Islet of Langerhans (tissue), 1 donor: Measurements from ENCODE around the gene ST14.
"Not testable (repeated sequence)": the region's sequence is repeated elsewhere in the genome, so short reads cannot be mapped to it uniquely, and the experiment has no call there.

ENCODE experiments used
- FAIRE-seq: peaks from one replicate; lab custom pipeline; 2011; peaks lifted over from hg19 to GRCh38; lab: Jason Lieb, UNC

The ST14 gene

DNA sequence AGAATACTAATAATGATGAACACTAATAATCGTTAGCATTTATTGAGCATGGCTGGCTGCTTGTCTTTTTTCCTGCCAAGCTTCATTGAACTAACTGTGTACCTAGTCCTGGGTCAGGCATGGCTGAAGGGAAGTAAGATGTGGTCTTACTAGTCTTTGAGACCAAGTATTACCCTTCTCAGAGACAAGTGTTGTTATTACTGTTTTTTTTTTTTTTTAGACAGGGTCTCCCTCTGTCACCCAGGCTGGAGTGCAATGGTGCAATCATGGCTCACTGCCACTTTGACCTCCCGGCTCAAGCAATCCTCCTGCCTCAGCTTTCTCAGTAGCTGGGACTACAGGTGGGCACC, 4.6 kb downstream of the ST14 start:
- FAIRE-seq = no peak

DNA sequence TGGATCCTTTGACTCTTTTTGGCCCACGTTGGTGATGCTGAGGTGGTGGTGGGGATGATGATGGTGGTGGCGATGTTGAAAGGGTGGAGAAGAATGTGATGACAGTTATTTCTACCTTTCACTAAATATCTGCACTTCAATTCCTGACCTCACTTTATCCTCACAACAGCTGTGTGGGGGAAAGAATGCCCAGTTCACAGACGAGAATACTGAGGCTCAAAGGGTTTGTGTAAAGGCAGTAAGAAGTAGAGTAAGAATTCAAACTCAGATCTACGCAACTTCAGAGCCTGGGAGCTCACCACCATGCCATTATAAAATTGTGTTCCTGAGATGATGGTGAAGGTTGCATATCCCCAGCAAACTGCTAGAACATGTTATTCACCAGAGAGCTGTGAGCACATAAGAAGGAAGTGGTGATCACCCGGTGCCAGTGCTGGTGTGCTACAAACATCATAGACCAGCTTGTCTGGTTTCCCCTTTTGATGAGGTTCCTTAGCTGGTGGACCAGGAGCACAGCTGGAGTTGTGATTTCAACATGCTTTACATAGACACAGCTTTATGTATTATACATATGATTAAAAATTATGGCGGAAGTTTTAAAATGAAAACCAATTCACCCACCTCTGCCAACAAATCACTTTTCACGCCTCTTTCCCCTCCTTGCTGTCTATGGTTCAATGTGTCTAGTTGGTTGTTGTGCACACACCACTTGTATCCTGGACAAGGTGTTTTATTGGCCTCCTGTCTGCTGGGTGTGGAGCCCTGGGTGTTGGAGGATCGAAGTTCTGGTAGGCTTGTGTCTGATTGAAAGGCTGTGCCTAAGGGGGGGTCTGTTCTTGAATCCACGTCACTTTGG, 6.2 kb downstream of the ST14 start:
- FAIRE-seq = no peak

DNA sequence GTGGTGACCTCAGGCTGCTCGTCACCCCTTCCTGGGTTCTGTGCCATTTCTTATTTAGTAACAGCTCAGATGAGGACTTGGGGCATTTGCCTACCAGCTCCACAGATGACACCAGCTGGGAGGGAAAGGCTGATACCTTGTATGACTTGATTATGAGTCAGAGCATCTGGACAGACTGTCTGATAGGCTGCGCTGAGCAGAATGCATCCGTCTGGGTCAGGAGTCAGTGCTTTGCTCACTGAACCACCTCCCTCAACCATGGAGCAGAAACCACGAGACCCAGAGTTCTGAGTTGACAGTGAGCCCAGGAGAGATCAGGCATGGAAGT, 6.8 kb downstream of the ST14 start:
- peak; percentile 100 for FAIRE-seq

DNA sequence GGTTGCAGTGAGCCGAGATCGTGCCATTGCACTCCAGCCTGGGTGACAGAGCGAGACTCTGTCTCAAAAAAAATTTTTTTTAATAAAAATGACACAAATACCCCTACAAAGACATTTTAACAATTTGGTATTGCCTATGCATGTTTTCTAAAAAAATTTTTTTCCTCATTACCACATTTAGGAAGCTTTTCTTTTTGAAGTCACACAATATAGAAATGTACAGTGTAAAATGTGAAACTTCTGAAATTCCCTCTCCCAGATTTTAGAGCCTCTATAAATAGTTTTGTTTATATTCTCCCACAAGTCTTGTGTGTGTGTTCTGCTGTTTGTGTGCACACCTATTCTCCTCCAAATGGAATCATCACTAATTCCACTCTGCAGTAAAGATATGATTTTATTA, 7.6 kb downstream of the ST14 start:
- FAIRE-seq = peak; percentile 58

DNA sequence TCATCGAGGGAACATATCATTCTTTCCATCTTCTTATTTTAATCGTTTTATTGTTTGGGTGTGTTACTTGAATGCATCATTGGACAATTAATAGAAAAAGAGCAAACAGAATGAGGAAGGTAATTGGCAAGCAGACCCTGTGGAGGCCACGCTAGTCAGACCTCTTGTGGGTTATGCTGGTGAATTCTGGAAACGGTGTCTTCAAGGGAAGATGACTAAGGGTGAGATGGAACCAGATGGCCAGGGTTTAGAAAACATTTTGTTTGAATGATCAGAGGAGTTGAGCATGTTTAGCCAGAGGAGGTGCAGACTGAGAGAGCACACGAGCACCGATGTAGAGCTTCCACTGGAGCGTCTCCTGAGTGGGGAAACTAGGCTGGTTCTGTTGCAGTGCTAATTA, 8.5 kb downstream of the ST14 start:
- FAIRE-seq = peak; percentile 87

DNA sequence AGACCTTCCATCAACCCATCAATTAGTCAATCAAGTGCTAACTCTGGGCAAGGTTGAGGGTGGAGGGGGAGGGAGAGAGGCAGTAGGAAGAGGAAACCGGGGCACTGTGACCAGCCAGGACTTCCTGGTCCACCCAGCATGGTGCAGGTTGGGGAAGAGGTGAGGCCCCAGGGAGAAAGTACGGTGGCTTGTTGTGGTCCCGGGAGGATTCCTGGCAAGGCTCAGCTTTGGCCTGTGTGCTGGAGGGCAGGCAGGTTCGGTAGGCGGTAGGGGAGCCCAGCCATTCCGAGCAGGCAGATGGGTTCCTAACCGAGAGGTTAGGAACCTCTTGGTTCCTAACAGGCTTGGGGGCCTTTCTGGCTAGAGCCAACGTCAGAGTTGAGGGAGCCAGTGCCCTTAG, 10.8 kb downstream of the ST14 start:
- no peak for FAIRE-seq

DNA sequence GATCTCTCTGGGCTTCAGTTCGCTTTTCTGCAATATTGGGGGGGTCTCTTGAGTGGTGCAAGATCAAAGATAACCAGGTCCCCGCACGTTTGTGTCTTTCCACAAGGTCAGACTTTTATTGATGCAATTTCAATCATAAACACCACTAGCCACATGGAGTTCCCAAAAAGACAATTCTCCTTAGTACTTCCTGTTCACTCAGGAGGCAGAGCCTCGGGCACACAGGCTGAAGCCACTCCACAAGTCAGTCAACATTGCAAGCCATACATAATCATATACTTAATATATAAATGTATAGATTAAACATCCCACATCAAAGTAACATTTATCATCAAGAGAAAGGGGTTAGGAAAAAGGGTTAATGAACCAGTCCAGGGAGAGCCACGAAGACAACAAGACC, 12.0 kb downstream of the ST14 start:
- FAIRE-seq = no peak

DNA sequence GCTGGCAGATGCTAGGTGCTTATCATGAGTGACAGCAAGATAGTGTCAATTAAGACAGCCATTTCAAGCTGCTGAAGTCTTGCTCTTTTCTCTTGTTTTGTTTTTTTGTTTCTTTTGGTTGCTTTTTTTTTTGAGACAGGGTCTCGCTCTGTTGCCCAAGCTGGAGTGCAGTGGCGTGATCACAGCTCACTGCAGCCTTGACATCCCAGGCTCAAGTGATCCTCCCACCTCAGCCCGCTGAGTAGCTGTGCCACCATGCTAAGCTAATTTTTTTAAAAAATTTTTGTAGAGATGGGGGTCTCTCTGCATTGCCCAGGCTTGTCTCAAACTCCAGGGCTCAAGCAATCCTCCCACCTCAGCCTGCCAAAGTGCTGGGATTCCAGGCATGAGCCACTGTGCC, 12.4 kb downstream of the ST14 start:
- not testable (repeated sequence) for FAIRE-seq

DNA sequence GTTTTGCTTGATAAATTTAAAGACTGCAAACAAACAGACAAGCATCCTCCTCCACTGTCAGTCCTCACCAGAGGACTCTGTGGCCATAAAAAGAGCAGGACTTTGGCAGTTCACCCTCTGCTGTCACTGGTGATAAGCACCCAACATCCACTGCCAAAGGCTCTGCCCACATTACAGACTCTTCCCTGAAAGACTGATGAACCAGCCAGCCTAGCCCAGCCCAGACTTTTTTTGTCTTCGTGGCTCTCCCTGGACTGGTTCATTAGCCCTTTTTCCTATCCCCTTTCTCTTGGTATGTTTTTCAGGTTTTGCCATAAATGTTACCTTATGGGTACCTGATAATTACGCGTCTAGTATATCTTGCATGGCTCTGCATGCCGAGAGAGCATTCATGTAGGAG, 15.1 kb downstream of the ST14 start:
- no peak for FAIRE-seq

DNA sequence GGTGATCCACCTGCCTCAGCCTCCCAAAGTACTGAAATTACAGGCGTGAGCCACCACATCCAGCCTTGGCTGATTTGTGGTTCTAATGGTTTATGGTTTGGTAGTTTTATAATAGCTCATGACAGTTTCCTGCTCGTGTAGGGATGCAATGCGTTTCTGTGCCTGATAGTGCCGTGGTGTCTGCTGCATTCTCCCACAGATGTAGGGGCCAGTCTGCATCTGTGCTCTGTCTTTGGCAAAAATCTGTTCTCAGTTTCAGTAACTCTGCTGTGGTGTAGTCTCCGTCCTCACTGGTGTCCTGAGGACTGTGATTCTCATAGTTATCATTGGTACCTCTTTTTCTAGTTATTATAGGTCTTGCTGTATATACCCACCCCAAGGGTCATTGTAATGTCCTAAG, 16.3 kb downstream of the ST14 start:
- no peak for FAIRE-seq

DNA sequence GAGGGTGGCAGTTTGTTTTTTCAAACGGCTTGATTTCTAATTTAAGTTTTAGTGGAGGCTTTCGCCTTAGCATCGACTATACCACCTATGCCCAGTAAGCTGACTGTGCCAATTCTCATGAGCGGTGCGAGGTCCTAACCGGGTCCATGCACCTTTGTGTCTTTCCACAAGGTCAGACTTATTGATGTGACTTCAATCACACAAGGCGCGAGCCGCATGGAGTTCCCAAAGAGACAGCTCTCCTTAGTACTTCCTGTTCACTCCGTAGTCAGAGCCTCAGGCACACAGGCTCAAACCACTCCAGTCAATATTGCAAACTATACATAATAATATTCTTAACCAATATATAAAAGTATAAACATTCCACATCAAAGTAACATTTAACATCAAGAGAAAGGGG, 18.2 kb downstream of the ST14 start:
- no peak for FAIRE-seq

DNA sequence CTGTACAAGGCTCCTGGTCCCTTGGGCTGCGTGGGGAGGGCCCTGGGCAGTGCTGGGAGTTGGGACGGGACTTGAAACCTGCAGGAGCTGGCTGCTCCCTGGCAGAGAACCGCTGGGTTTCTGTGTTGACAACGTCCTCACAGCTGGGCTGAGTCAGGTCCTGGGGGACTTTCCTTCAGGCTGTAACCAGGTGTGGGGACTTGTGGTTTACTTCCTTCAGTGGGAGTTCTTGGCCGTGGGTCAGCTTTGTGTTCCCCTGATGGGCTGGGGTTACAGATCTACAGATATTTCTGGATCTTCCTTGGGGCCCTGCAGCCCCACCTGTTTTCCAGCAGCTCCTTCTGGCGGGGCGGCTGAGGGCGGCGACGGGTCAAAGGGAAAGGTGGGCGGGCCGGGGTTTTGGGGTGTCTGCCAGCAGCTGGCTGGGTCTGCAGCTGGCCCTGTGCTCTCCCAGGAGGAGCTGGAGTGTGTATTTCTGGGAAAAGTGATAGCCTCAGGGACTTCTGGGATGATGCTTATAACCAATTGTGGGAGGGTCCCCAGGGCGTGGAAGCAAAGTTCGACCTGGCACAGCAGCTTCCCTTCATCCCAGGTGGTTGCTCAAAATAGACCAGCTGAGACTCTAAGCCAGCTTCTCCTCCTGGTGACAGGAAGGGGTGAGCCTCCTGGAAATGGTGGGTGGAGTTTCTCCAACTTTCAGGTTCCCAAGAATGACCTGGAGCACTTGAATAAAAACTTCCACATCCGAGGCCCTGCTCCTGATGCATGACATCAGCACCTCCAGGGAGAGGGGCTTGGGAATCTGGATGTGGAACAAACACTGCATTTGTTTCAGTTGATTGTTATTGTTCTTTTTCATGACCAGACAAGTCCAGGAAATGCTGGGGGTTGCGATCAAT, 19.1 kb downstream of the ST14 start:
- no peak for FAIRE-seq

DNA sequence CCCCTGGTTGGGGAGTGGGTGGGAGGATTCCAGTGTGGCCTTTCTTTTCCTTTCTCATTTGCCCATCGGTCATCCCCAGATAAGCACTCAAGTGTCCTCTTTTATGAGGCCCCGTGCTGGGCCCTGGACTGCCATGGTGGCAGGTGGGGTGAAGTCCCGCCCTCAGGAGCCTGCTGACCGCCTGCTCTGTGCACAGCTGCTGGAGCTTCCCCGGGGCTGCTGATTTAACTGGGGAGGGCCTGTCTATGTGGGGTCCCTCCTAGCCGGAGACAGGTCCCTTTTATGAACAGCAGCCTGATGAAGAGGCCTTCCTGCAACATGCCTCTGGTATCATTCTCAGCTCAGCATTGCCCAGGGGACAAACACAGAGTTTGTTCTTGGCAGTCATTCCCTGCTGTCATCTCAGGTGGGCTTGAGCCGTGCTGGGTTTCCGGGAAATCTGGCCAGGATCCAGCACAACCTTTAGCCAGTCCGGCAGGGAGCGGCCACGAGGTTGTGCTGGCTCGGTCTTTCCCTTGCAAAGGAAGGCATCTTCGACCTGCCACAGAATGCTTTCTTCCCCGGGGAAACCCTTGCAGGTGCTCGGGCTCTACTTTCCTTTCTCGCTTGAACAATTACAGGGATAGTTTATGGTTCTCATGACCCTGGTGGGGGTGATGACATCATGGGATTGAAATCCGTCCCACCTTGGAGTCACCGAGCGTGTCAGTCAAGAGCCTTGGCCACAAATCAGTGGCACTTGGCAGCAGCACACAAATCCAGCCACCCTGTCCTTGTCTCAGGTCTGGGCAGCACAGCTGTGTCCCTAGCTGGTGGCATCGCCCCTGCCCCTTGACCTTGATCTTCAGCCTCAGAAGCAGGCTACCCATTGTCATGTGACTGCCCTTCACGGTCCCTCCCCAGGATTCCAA, 20.1 kb downstream of the ST14 start:
- no peak for FAIRE-seq

DNA sequence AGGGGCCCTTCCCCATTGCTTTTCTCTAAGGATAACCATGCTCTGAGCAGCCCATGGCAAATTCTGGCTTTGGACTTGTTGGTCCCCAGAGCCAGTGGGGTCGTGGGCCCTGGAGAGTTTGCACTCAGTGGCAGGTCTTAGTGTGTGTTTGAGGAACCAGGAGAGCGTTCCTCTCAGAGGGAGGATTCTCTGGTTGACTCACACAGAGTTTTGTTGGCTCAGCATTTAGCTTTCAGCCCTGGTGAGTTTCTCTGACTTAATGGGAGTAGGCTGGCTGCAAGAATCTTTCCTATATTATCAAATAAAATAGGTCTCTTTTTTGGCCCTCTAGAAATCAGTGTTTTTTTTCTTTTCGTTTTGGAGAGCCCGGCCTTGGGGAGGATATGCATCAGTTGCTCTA, 20.9 kb downstream of the ST14 start:
- FAIRE-seq = peak; percentile 95

DNA sequence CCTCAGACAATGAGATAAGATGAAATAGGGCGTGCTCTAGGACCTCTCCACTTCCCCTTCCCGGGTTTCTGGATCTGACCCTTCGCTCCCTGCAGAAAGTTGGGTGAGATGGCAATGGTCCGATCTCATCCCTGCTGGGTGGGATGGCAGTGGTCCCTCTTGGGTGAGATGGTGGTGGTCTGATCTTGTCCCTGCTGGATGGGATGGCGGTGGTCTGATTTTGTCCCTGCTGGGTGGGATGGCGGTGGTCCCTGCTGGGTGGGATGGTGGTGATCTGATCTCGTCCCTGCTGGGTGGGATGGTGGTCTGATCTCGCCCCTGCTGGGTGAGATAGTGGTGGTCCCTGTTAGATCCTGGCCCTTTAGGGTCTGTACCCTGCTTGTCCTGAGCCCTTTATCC, 21.3 kb downstream of the ST14 start:
- FAIRE-seq = no peak

DNA sequence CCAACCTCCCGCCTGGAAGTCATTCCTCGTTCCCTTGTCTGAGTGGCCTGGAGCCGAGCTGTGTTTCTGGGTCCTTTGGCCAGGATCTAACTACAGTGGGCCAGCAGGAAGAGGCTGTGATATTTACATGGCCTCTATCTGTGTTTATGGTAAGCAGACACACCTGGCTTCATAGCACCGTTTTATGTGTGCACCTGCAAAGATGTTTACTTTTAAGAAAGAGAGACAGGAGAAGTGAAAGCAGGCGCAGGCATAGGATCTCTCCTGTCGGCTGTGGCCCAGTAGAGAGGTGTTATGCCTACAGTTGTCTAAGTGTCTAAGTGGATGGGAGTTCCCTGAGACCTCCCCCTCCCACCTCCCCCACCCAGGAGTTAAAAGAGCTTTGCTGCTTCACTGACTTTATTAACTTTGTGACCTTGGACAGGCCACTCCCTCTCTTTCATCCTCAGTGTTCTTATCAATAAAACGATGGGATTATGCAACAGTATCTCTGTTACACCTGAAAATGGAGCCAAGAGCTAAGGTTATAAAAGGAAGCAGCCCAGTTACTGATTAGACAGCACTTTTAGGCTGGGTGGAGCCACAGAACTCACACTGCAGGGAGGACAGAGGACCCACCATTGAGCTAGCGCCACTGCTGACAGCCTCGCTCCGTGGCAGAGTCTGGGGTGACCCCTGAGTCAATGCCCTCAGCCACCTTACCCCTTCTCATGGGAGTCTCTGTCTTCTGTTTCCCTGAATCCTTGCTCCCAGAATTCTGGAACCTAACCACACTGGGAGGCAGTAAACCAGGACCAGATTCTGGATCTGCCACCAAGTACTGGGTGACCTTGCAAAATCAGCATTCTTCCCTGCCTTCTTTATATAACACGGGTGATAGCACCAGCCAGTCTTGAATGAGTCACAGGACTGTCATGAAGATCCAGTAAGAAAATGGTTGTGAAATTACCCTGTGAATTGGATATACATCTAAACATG, 22.0 kb downstream of the ST14 start:
- FAIRE-seq = peak; percentile 79

DNA sequence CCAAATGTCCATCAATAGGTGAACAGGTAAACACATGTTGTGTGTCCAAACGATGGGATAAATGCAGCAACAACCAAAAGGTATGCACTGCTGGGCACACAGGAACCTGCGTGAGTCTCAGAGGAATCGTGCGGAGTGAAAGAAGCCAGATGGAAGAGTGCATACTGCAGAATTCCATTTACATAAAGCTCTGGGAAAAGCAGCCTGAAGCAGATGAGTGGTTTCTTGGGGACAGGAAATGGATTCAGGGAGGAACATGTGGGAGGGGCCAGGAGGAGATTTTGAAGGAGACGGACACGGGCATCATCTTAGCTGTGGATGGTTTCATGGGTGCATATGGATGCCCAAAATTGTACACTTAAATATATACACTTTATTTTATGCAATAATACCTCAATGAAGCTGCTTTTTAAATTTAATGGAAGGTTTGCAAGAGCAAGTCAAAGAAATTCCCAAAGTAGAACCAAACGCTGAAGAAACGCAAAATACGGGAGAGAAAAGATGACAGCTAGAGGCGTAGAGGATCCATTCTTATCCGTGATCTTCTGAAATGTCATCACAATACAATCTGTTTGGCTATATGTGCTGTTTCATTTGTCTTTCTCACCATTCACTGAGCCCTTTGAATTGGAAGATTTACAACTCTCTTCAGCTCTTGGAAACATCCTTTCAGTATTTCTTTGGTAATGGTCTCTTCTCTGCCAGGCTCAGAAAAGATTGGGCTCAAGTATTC, 24.5 kb downstream of the ST14 start:
- no peak for FAIRE-seq

DNA sequence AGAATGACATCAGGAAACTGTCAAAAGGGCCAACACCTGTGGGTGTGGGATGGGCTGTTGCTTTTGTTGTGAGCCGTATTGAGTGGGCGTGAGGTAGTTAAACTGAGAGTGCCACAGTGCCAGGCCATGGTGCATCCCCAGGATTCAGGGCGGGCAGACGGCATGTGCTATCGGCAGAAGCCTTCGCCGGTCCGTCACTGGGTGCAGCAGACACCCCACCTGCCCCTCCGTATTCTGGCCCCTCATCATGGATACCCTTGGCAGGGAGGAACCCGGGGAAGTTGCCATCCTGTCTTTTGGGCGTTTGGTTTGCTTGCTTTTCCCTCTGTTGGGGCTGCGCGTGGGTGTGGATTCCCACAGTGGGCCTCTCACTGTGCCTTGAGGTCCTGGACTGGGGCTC, 27.5 kb downstream of the ST14 start:
- no peak for FAIRE-seq

DNA sequence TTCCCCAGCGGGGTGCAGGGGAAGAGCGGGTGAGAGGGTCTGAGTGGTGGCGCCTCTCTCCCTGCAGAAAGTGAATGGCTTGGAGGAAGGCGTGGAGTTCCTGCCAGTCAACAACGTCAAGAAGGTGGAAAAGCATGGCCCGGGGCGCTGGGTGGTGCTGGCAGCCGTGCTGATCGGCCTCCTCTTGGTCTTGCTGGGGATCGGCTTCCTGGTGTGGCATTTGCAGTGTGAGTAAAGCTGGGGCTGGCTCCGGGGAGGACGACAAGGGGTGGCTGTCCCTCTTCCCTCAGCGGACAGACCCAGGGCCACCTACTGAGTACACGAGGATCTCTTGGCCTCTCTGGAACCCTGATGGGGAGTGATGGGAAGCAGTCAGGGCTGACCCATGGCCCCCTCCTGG, 28.5 kb downstream of the ST14 start:
- FAIRE-seq = no peak

DNA sequence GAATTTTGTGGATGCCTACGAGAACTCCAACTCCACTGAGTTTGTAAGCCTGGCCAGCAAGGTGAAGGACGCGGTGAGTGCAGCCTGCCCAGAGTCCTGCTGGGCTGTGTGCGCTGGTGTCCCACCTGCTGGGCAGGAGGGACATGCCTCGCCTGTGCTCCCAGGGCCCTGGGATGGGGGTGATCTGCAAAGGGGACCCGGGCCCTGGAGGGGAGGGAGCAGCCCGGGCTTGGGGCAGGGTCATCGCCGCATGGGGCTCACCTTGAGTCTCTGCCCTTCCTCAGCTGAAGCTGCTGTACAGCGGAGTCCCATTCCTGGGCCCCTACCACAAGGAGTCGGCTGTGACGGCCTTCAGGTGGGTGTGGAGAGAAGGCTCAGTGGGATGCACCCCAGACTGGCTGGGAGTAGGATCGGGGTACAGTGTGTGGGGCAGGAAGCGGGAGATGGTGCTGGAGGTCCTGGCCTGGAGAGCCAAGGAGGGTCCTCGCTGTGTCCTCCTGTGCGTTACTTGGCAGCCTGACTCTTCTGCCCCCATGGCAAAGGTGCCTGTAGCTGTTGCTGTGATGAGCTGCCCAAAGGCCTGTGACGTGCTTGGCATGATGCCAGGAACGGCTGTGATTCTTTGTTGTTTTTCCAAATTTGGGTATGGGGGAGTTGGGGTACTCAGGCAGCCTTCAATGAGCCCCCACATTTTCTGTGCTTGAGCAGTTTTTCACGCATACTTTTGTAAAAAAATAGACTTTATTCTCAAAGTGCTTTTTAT, 29.2 kb downstream of the ST14 start:
- no peak for FAIRE-seq
